Esophagus mucosa (tissue), 1 donor: ENCODE results near the gene OVOL2. TPM values are rescaled to one million over a fixed set of nuclear protein-coding genes. Genes with fewer than 3 reads are reported as not detected.

Experiments used
- ATAC-seq: fragments of 200-7000 bp; cut with Tn5 transposase; one replicate; pipeline ENCODE4 v1.9.1; 2020
- total RNA-seq: library from RNA; stranded (reverse); gene quantifications from one replicate; pipeline ENCODE4 v1.2.4, GENCODE V29; 2023
- donor health status: DM: yes; HTN: yes; CAD: no.

Gene OVOL2
- total RNA-seq, 1 donor from 2014 or later = 11.0 TPM

DNA sequence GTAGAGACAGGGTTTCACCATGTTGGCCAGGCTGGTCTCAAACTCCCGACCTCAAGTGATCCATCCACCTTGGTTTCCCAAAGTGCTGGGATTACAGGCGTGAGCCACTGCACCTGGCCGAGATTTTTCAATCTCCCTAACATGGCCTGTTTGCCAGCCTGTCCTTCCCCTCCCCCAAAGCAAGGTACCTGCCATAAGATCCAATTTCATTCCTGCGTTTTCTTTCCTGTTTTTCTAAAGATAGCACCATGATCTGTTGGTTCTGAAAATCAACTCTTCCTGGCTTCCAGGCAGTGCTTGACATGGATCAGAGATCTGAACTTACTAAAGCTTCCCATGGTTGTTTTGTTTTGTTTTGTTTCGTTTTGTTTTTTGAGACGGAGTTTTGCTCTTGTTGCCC, 81.4 kb downstream of the OVOL2 start:
- ATAC-seq = no peak

Other genes starting within 250 kb of the OVOL2 start
- 63.0 TPM for gene SNX5, start 89.1 kb downstream of the OVOL2 start, total RNA-seq
- 12.8 TPM for gene MGME1, start 88.9 kb downstream of the OVOL2 start, total RNA-seq
- 6.8 TPM for gene KAT14, start 79.9 kb upstream of the OVOL2 start, total RNA-seq
- gene PET117, start 79.9 kb upstream of the OVOL2 start, total RNA-seq = 5.0 TPM
- 7.1 TPM for gene ZNF133, start 230.6 kb upstream of the OVOL2 start, total RNA-seq